ENCODE results near the gene ZNF2.

Gene ZNF2

GRCh38 chr2:95121093-95121406, 44.6 kb upstream of the ZNF2 start:
- no peaks in the 10 kb centered on the region for H3K9me3 ChIP-seq (ENCODE audit: control insufficient read depth, insufficient read depth, low read depth, low read length)
- H3K36me3 ChIP-seq (ENCODE audit: control insufficient read depth in 2 of 2, insufficient read depth in 1 of 2, low read length in 2 of 2): peaks cover 6 to 19% of the 10 kb centered on the region in 2 experiments
- H3K4me3 ChIP-seq (ENCODE audit: low read depth, low read length): peak overlapping the region; percentile 98
- POLR2A ChIA-PET: interaction anchor here (0.6 to 2.1 kb wide), 7 partner anchors 13 to 62 kb away, joined by 3 to 9 read pairs (median 4); partner anchors contain the start of gene ZNF2
- H3K4me1 ChIP-seq (ENCODE audit: control insufficient read depth, insufficient read depth, low read length): no peaks in the 10 kb centered on the region; the same call in 1 of the 2 replicates
- no peak overlapping the region for H3K27ac ChIP-seq (ENCODE audit: extremely low read depth, low read depth, low read length)
- CTCF ChIA-PET: interaction anchor here (0.9 to 2.7 kb wide), 4 partner anchors 16 to 165 kb away, joined by 3 to 8 read pairs (median 5); no protein-coding TSS in a partner anchor
- no peak for TF ChIP-seq ZNF19 (tag by site-specific recombination; IDR thresholded peaks at IDR 0.05; ENCODE audit: low read depth)
- TF ChIP-seq, protein P1, sequence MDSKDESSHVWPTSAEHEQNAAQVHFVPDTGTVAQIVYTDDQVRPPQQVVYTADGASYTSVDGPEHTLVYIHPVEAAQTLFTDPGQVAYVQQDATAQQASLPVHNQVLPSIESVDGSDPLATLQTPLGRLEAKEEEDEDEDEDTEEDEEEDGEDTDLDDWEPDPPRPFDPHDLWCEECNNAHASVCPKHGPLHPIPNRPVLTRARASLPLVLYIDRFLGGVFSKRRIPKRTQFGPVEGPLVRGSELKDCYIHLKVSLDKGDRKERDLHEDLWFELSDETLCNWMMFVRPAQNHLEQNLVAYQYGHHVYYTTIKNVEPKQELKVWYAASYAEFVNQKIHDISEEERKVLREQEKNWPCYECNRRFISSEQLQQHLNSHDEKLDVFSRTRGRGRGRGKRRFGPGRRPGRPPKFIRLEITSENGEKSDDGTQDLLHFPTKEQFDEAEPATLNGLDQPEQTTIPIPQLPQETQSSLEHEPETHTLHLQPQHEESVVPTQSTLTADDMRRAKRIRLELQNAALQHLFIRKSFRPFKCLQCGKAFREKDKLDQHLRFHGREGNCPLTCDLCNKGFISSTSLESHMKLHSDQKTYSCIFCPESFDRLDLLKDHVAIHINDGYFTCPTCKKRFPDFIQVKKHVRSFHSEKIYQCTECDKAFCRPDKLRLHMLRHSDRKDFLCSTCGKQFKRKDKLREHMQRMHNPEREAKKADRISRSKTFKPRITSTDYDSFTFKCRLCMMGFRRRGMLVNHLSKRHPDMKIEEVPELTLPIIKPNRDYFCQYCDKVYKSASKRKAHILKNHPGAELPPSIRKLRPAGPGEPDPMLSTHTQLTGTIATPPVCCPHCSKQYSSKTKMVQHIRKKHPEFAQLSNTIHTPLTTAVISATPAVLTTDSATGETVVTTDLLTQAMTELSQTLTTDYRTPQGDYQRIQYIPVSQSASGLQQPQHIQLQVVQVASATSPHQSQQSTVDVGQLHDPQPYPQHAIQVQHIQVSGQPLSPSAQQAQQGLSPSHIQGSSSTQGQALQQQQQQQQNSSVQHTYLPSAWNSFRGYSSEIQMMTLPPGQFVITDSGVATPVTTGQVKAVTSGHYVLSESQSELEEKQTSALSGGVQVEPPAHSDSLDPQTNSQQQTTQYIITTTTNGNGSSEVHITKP (tag by site-specific recombination; IDR thresholded peaks at IDR 0.05): peak; percentile 63

DNA sequence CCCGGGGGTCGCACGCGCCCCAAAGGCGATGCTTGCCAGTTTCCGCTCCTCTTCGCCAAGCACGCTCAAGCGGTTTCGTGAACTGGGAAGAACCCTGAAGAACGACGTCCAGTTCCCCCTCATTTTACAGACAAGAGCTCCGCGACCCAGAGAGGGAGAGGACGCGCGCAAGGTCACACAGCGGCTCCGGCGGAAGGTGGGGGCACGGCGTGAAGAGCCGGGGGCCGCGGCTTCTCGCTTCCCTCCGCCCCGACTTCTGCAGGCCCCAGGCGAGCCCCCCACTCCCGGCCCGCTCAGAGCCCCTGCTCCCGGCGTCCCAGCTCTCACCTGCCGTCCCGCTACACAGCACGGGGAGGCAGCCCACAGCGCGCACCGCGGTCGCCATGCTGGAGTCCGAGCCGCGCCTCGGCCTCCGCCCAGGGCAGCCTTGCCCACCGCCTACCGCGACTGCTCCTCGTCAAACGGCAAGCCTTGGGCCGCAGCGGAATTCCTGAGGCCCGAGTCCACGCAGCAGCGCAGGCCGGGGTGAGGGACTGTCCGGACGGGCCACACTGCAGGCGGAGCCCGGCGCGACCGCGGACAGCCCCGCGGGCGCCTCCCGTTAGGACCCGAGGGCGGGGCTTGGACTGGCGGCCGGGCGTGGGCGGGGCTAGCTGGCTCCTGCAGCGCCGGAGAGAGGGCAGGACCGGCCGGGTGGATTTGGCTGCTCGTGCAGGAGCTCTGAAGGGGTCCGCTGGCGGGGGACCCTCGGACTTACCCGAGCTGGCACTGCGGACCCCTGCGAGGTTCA, 44.0 kb upstream of the ZNF2 start, which contains the start of gene MRPS5:
TSS of gene MRPS5 (minus strand) at position 402 of the 790 bp plus-strand sequence. CDS start at position 385, 17 bp downstream.
- H3K4me1 ChIP-seq (ENCODE audit: control insufficient read depth, insufficient read depth, low read length): no peaks in the 10 kb centered on the region; the same call in 1 of the 2 replicates
- H3K9me3 ChIP-seq (ENCODE audit: control insufficient read depth, insufficient read depth, low read depth, low read length): no peaks in the 10 kb centered on the region
- H3K36me3 ChIP-seq (ENCODE audit: control insufficient read depth in 2 of 2, insufficient read depth in 1 of 2, low read length in 2 of 2): peaks cover 2 to 15% of the 10 kb centered on the region in 2 experiments
- ChIA-PET POLR2A (interaction anchor here (0.6 to 2.1 kb wide), 11 partner anchors 11 to 52 kb away, joined by 3 to 9 read pairs (median 3); partner anchors contain the start of genes ZNF2 and ZNF514), CTCF (interaction anchor here (0.9 to 2.7 kb wide), 4 partner anchors 15 to 166 kb away, joined by 3 to 8 read pairs (median 5); no protein-coding TSS in a partner anchor)
- H3K4me3 ChIP-seq (ENCODE audit: low read depth, low read length): peak within 1 kb of the TSS; percentile 98
- peak within 1 kb of the TSS; percentile 76 for H3K27ac ChIP-seq (ENCODE audit: extremely low read depth, low read depth, low read length)
- TF ChIP-seq ZNF629 (tag by site-specific recombination; IDR thresholded peaks at IDR 0.05) (0 out of 2 replicates have a peak, but pooled peaks have one; percentile 25), KLF9 (tag by site-specific recombination; IDR thresholded peaks at IDR 0.05; ENCODE audit: low read depth) (peak; percentile 36; the same call in 1 of the 2 replicates), ZNF335 (tag by site-specific recombination; conservative IDR thresholded peaks at IDR 0.05) (peak; percentile 98), ZNF169 (tag by site-specific recombination; IDR thresholded peaks at IDR 0.05) (no peak), ZEB2 (tag by site-specific recombination; IDR thresholded peaks at IDR 0.05) (0 out of 2 replicates have a peak, but pooled peaks have one; percentile 30), ZNF26 (tag by site-specific recombination; IDR thresholded peaks at IDR 0.05) (no peak), ZNF837 (tag by site-specific recombination; IDR thresholded peaks at IDR 0.05) (no peak), ZIC2 (tag by site-specific recombination; IDR thresholded peaks at IDR 0.05) (peak; percentile 90), KLF1 (tag by site-specific recombination; IDR thresholded peaks at IDR 0.05) (peak; percentile 55), ZNF155 (tag by site-specific recombination; IDR thresholded peaks at IDR 0.05) (no peak), SP3 (tag by site-specific recombination; IDR thresholded peaks at IDR 0.05) (peak; percentile 60), ZNF518A (tag by site-specific recombination; conservative IDR thresholded peaks at IDR 0.05; ENCODE audit: low read depth) (no peak)
- TF ChIP-seq, protein P2, sequence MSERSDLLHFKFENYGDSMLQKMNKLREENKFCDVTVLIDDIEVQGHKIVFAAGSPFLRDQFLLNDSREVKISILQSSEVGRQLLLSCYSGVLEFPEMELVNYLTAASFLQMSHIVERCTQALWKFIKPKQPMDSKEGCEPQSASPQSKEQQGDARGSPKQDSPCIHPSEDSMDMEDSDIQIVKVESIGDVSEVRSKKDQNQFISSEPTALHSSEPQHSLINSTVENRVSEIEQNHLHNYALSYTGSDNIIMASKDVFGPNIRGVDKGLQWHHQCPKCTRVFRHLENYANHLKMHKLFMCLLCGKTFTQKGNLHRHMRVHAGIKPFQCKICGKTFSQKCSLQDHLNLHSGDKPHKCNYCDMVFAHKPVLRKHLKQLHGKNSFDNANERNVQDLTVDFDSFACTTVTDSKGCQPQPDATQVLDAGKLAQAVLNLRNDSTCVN (tag by site-specific recombination; optimal IDR thresholded peaks at IDR 0.05): peak; percentile 91
- TF ChIP-seq, protein P3, sequence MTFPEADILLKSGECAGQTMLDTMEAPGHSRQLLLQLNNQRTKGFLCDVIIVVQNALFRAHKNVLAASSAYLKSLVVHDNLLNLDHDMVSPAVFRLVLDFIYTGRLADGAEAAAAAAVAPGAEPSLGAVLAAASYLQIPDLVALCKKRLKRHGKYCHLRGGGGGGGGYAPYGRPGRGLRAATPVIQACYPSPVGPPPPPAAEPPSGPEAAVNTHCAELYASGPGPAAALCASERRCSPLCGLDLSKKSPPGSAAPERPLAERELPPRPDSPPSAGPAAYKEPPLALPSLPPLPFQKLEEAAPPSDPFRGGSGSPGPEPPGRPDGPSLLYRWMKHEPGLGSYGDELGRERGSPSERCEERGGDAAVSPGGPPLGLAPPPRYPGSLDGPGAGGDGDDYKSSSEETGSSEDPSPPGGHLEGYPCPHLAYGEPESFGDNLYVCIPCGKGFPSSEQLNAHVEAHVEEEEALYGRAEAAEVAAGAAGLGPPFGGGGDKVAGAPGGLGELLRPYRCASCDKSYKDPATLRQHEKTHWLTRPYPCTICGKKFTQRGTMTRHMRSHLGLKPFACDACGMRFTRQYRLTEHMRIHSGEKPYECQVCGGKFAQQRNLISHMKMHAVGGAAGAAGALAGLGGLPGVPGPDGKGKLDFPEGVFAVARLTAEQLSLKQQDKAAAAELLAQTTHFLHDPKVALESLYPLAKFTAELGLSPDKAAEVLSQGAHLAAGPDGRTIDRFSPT (tag by site-specific recombination; IDR thresholded peaks at IDR 0.05): 0 out of 2 replicates have a peak, but pooled peaks have one; percentile 21
- TF ChIP-seq, protein P4, sequence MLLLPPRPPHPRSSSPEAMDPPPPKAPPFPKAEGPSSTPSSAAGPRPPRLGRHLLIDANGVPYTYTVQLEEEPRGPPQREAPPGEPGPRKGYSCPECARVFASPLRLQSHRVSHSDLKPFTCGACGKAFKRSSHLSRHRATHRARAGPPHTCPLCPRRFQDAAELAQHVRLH (tag by site-specific recombination; IDR thresholded peaks at IDR 0.05): peak; percentile 67

Measured in HEK293 (cell line).